Keratinocyte (primary cell): ENCODE measurements around the gene LDLRAD4. TPM values are rescaled to one million over a fixed set of nuclear protein-coding genes. Genes with fewer than 3 reads are reported as not detected.

Experiments
- polyA plus RNA-seq, 5 experiments: library from polyadenylated mRNA; depleted of rRNA in 3 of 5; stranded (reverse) in 3 of 5; stranded (forward) in 1 of 5; unstranded in 1 of 5; fragments of >200 nt; gene quantifications; 1 replicate in 1 of 5; 2 replicates in 3 of 5; 3 replicates in 1 of 5; pipeline versions ENCODE4 v1.2.1 to v1.2.3, GENCODE V29; 2011 to 2012; ENCODE audit warnings: missing spikeins in 2 of 5, low read depth in 1 of 5, low replicate concordance in 1 of 5
- small RNA-seq, 3 experiments: library from RNA; depleted of rRNA; stranded (forward); fragments of <200 nt; gene quantifications; one replicate each; pipeline ENCODE3, GENCODE V24; 2012; ENCODE audit warnings: low read depth in 3 of 3, low replicate concordance in 1 of 3; ENCODE audit not compliant: insufficient read length in 3 of 3

The LDLRAD4 gene
- polyA plus RNA-seq, 1 donor (not counting 4 experiments of a cell fraction or from before 2014, with no cell fraction given): not detected

Small RNAs within 50 kb of the gene (small RNA-seq; reads per million reads assigned to genes)
- gene MIR4526 (0 reads per million in 3 experiments), gene MIR5190 (0 reads per million in 3 experiments)

Other genes with a start within 250 kb of the LDLRAD4 start
- gene CEP192, start 227.4 kb upstream of the LDLRAD4 start, polyA plus RNA-seq: 10.4 to 16.6 TPM (median 11.1 TPM) in 3 replicates